GM12875 (cell line): ENCODE data around the gene SETD3.

Experiments used
- H3K4me3 ChIP-seq: one replicate; pipeline ENCODE4 v1.5.1; 2011; ENCODE audit warnings: low read depth, low read length, control low read depth
- CTCF ChIP-seq: IDR thresholded peaks from 2 replicates; pipeline ENCODE4 v1.5.1; 2011; ENCODE audit warnings: low read depth, mild to moderate bottlenecking, control low read depth, inconsistent platforms, low read length, moderate library complexity, borderline replicate concordance; ENCODE audit not compliant: insufficient read depth

SETD3 gene

GRCh38 chr14:99440278-99440677, 40.4 kb downstream of the SETD3 start:
- H3K4me3 ChIP-seq = no peak overlapping the region
- no peak for TF ChIP-seq CTCF

GRCh38 chr14:99437706-99438105, 43.0 kb downstream of the SETD3 start:
- no peak overlapping the region for H3K4me3 ChIP-seq
- no peak for TF ChIP-seq CTCF

- no peak for TF ChIP-seq CTCF
- no peak overlapping the region for H3K4me3 ChIP-seq
Observed at GRCh38 chr14:99436247-99437180, 44.1 kb downstream of the SETD3 start.

- no peak for TF ChIP-seq CTCF
- H3K4me3 ChIP-seq = no peak overlapping the region
Observed at GRCh38 chr14:99435327-99435726, 45.3 kb downstream of the SETD3 start.

- H3K4me3 ChIP-seq = no peak overlapping the region
- no peak for TF ChIP-seq CTCF
Observed at GRCh38 chr14:99432485-99432884, 48.2 kb downstream of the SETD3 start.

- no peak for TF ChIP-seq CTCF
- no peak overlapping the region for H3K4me3 ChIP-seq
Observed at GRCh38 chr14:99431986-99432385, 48.7 kb downstream of the SETD3 start.

GRCh38 chr14:99430491-99430890, 50.2 kb downstream of the SETD3 start:
- peak; percentile 55; the same call in 1 of the 2 replicates for TF ChIP-seq CTCF
- H3K4me3 ChIP-seq = no peak overlapping the region
